Chondrocyte (in vitro differentiated cells): Measurements from ENCODE around the gene MAD1L1. TPM values are rescaled to one million over a fixed set of nuclear protein-coding genes. Genes with fewer than 3 reads are reported as not detected.
"Not testable (repeated sequence)": the region's sequence is repeated elsewhere in the genome, so short reads cannot be mapped to it uniquely, and the experiment has no call there.

Source experiments
- DNase-seq: peaks from one replicate; pipeline ENCODE4 v3.0.0; 2021; ENCODE audit warnings: mixed read lengths, low spot score
- H3K27ac Mint-ChIP-seq: one replicate; pipeline ENCODE4 v1.8.0; 2021; ENCODE audit warnings: mild to moderate bottlenecking, moderate library complexity, mixed read lengths; ENCODE audit not compliant: unreplicated experiment
- H3K27me3 Mint-ChIP-seq: 2 replicates; pipeline ENCODE4 v1.8.0; 2021; ENCODE audit warnings: low read depth, mixed read lengths
- H3K36me3 Mint-ChIP-seq: 2 replicates; pipeline ENCODE4 v1.8.0; 2021; ENCODE audit warnings: low read depth, mixed read lengths
- H3K4me1 Mint-ChIP-seq: 2 replicates; pipeline ENCODE4 v1.8.0; 2021; ENCODE audit warnings: low read depth, mild to moderate bottlenecking, mixed read lengths
- H3K4me3 Mint-ChIP-seq: one replicate; pipeline ENCODE4 v1.8.0; 2021; ENCODE audit warnings: mild to moderate bottlenecking, moderate library complexity, mixed read lengths; ENCODE audit not compliant: unreplicated experiment
- H3K9me3 Mint-ChIP-seq: 2 replicates; pipeline ENCODE4 v1.8.0; 2021; ENCODE audit warnings: low read depth, mixed read lengths
- total RNA-seq: library from RNA; stranded (reverse); gene quantifications from 3 replicates; pipeline ENCODE4 v1.2.1, GENCODE V29; 2021
- TF ChIP-seq, protein P1 (sequence below): fragments of 200-600 bp; sonication (generic); IDR thresholded peaks from 2 replicates; pipeline ENCODE4 v1.5.0; 2021; ENCODE audit warnings: antibody characterized with exemption, mild to moderate bottlenecking, moderate library complexity

The MAD1L1 gene
- total RNA-seq, 1 donor from 2014 or later = 22.7 TPM

- H3K4me1 Mint-ChIP-seq = no peaks in the 10 kb centered on the region
- H3K4me3 Mint-ChIP-seq = no peak overlapping the region
- H3K27ac Mint-ChIP-seq = no peak overlapping the region
- TF ChIP-seq, protein P1, sequence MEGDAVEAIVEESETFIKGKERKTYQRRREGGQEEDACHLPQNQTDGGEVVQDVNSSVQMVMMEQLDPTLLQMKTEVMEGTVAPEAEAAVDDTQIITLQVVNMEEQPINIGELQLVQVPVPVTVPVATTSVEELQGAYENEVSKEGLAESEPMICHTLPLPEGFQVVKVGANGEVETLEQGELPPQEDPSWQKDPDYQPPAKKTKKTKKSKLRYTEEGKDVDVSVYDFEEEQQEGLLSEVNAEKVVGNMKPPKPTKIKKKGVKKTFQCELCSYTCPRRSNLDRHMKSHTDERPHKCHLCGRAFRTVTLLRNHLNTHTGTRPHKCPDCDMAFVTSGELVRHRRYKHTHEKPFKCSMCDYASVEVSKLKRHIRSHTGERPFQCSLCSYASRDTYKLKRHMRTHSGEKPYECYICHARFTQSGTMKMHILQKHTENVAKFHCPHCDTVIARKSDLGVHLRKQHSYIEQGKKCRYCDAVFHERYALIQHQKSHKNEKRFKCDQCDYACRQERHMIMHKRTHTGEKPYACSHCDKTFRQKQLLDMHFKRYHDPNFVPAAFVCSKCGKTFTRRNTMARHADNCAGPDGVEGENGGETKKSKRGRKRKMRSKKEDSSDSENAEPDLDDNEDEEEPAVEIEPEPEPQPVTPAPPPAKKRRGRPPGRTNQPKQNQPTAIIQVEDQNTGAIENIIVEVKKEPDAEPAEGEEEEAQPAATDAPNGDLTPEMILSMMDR = no peak
- no peaks in the 10 kb centered on the region for H3K27me3 Mint-ChIP-seq
- H3K36me3 Mint-ChIP-seq = peaks cover 10% of the 10 kb centered on the region
- DNase-seq = peak; percentile 88
- no peaks in the 10 kb centered on the region for H3K9me3 Mint-ChIP-seq
Observed at GRCh38 chr7:1979591-1980560, 252.9 kb downstream of the MAD1L1 start.

- Mint-ChIP-seq H3K4me1 (no peaks in the 10 kb centered on the region), H3K36me3 (peaks cover 9% of the 10 kb centered on the region), H3K4me3 (no peak overlapping the region), H3K27ac (no peak overlapping the region), H3K9me3 (no peaks in the 10 kb centered on the region), H3K27me3 (no peaks in the 10 kb centered on the region)
- DNase-seq = peak; percentile 69
- TF ChIP-seq, protein P1 = no peak
Observed at GRCh38 chr7:1978656-1979590, 253.8 kb downstream of the MAD1L1 start.

DNA sequence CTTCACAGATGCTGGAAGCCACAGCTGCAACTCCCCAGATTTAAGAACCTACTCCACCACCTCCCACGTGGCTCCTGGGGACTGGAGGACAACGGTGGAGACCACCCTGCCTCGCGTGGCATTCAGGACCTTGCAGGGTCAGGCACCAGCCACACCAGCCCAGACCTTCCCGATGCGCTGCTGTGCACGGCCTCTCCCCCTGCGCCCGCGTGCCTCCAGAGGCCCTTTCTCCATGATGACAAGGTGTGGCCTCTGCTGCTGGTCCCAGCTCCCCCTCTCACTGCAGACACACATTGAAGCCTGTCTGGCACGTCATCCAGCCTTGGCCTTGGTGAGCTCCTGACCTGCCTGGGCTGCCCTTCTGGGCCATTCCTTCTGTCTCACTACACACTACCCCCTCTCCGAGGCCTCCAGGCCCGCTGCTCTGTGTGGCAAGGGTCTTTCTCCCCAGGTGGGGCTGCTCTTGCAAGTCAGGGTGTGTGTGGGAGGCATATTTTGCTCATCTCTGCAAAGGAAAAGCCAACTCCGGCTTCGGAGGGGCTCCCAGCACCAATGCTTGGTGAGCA lies 254.8 kb downstream of the MAD1L1 start:
- H3K9me3 Mint-ChIP-seq = no peaks in the 10 kb centered on the region
- no peak overlapping the region for H3K4me3 Mint-ChIP-seq
- DNase-seq = peak; percentile 77
- TF ChIP-seq, protein P1 = no peak
- no peaks in the 10 kb centered on the region for H3K27me3 Mint-ChIP-seq
- H3K4me1 Mint-ChIP-seq = no peaks in the 10 kb centered on the region
- no peak overlapping the region for H3K27ac Mint-ChIP-seq
- H3K36me3 Mint-ChIP-seq = peaks cover 12% of the 10 kb centered on the region

DNA sequence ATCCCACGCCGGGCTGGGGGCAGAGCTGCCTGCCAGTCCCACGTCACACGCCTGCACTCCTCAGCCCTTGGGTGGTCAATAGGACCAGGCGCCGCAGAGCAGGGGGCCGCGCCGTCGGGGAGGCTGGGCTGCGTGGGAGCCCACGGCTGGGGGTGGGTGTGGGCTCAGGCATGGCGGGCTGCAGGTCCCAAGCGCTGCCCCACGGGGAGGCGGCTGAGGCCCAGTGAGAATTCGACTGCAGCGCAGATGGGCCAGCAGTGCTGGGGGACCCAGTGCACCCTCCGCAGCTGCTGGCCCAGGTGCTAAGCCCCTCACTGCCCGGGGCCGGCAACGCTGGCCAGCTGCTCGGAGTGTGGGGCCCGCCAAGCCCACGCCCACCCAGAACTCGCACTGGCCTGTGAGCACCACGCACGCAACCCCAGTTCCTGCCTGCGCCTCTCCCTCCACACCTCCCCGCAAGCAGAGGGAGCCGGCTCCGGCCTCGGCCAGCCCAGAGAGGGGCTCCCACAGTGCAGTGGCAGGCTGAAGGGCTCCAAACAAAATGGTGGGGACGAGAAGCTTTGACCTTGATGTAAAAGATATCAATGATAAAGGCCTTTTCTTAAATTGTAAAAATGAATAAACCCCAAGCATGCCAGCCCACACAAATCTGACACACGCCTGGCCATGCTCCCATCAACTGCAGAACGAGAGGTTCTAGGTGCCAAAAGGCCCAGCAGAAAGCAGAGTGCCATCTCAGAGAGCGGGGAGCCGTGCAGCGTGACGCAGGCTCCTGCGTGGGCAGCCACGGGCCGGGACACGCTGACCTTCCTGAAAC lies 255.5 kb downstream of the MAD1L1 start:
- peaks cover 2% of the 10 kb centered on the region for H3K9me3 Mint-ChIP-seq
- no peaks in the 10 kb centered on the region for H3K27me3 Mint-ChIP-seq
- DNase-seq = peak; percentile 80
- TF ChIP-seq, protein P1 = no peak
- H3K4me1 Mint-ChIP-seq = no peaks in the 10 kb centered on the region
- peaks cover 15% of the 10 kb centered on the region for H3K36me3 Mint-ChIP-seq
- no peak overlapping the region for H3K4me3 Mint-ChIP-seq
- no peak overlapping the region for H3K27ac Mint-ChIP-seq

DNA sequence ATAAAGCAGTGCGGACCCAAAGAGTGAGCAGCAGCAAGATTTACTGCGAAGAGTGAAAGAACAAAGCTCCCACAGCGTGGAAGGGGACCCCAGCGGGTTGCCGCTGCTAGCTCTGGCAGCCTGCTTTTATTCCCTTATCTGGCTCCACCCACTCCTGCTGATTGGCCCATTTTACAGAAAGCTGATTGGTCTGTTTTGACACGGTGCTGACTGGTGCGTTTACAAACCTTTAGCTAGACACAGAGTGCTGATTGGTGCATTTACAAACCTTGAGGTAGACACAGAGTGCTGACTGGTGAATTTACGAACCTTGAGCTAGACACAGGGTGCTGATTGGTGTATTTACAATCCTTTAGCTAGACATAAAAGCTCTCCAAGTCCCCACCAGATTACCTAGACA lies 256.2 kb downstream of the MAD1L1 start:
- H3K27me3 Mint-ChIP-seq, H3K27ac Mint-ChIP-seq, H3K4me3 Mint-ChIP-seq, H3K9me3 Mint-ChIP-seq, DNase-seq, H3K4me1 Mint-ChIP-seq: not testable (repeated sequence)
- peaks cover 17% of the 10 kb centered on the region for H3K36me3 Mint-ChIP-seq
